SKM-1 treated with dmso at 0.1 percent for 144 hours (cell line): Measurements from ENCODE around the gene PFDN4.

Experiments used
- DNase-seq: peaks from one replicate; lab custom pipeline; 2025; ENCODE audit not compliant: unreplicated experiment; lab: John Stamatoyannopoulos, UW

The PFDN4 gene

DNA sequence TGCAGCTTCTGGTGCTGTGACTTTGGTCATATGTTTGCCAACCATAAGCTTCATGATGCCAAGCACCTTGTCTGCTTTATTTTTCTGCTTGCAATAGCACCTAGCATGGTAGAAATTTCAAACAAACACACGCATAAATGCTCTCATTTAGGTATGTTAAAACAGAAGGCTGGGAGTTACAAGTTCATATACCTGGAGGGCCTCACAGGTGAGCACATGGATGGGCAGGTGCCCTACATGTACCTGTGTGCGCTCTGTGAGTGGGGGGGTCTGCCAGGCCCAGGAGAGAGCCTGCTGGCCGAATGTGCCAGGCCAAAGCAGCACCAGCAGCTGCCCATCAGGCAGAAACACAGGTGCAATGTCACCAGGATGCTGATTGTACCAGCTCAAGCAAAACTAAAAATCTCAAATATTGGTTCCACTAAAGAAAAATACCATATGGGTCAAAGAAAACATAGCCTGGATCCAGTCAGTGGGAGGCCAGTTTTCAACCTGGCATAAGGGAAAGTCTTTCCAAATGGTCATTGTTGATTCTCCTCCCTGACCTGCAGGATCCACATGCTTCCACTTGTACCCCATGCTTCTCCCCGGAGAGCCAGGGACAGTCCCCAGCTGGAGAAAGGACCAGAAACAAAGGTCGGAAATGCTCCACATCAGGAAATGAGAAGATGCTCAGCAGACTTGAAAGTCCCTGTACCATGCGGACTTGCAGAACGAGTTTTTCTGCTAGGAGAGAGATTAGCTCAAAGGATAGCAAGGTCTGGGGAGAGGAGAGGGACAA, 7.2 kb upstream of the PFDN4 start:
- no peak for DNase-seq

DNA sequence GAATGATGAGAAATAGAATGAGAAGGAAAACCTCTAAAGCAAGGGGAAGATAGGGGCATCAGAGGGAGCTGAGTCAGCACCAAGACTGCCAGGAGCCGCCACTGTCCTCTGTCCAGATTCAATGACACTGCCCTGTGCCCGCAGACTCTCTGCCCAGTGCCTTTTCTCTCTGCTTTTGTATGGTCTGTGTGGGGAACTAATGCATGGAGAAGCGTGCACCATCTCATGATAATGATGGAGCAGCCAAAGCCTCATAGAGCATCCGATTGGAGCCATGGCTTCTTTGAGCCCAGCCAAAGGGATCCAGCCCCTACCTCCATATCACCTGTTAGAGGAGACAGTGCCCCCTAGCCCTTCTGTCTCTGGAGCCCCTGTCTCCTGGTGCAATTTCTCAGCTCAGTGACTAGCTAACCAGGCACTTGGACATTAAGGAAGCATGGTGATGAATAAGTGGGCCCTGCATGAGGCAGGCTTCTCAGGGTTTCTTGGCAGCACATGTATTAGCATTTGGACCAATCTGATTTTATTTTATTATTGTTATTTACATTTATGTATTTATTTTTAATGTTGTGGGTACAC, 6.5 kb upstream of the PFDN4 start:
- no peak for DNase-seq

DNA sequence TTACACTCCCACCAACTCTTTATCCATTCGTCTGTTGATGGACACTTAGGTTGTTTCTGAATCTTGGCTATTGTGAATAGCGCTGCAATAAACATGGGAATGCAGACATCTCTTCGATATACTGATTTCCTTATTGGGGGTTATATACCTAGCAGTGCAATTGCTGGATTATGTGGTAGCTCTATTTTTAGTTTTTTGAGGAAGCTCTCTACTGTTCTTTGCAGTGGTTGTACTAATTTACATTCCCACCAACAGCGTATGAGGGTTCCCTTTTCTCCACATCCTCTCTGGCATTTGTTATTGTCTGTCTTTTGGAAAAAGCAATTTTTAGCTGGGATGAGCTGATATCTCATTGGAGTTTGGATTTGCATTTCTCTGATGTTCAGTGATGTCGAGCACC, 4.6 kb upstream of the PFDN4 start:
- DNase-seq, result peak; percentile 28

DNA sequence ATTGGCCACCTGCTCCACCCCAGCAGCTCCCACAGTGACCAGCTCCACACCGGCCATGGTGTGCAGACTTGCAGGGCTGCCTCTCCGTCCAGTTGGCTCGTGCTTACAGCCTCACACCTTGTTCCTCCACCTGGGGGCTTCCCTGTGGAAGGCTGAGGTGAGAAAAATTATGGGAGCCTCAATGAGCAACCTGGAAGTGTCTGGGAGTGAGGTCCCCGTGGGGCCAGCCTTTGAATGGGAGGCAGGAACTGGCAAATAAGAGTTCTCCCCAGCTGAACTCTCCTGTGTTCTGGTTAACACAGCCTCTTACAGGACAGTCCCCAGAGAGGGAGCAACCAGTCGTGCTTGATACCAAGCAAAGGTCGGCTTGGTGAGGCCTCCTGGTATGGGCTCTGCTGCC, 3.8 kb upstream of the PFDN4 start:
- no peak for DNase-seq

- no peak for DNase-seq
Measured at GRCh38 chr20:54204481-54204880, 3.4 kb upstream of the PFDN4 start.

GRCh38 chr20:54205450-54205849, 2.4 kb upstream of the PFDN4 start:
- DNase-seq, result no peak

DNA sequence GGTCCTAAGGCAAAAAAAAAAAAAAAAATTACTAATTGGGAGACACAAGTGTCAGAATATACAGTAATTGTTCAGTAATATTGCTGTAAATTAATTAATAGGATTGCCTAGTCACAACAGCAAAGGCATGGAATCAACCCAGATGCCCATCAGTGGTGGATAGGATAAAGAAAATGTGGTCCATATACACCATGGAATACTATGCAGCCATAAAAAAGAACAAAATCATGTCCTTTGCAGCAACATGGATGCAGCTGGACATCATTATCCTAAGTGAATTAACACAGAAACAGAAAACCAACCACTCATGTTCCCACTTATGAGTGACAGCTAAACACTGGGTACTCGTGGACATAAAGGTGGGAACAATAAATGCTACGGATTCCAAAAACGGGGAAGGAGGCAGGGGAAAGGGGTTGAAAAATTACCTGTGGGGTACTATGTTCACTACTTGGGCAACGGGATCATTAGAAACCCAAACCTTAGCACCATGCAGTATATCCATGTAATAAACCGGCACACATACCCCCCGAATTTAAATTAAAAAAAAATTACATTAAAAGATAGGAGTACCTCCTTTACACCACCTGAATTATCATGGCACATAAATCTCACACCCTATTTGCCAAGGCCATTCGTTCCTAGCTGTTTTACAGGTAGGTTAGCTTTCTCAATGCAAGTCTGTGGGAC, 689 bp upstream of the PFDN4 start:
- no peak for DNase-seq

- DNase-seq, result no peak
Measured at GRCh38 chr20:54208548-54209176, 775 bp downstream of the PFDN4 start.

GRCh38 chr20:54209216-54209813, 1.4 kb downstream of the PFDN4 start:
- no peak for DNase-seq

GRCh38 chr20:54212226-54212625, 4.3 kb downstream of the PFDN4 start:
- no peak for DNase-seq

GRCh38 chr20:54212871-54213270, 5.0 kb downstream of the PFDN4 start:
- no peak for DNase-seq

DNA sequence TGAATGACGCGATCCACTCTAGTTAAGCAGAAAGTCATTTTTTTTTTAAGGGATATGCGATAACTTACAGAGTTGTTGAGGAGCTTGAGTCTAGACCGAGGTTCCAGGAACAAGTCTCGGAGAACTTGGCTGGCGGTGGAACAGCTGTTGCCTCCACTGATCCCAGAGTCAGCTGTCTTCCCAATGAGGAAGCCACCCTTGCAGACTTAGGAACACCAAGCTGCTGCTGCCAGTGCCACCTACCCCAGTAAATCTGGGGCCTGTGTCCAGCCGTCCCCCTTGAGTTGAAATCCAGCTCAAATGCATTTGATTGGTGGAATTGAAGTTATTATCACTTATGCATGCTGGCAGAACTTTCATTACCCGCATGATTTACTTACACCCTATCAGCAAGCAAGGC, 6.7 kb downstream of the PFDN4 start:
- DNase-seq, result no peak

GRCh38 chr20:54215157-54215789, 7.4 kb downstream of the PFDN4 start:
- DNase-seq, result no peak

DNA sequence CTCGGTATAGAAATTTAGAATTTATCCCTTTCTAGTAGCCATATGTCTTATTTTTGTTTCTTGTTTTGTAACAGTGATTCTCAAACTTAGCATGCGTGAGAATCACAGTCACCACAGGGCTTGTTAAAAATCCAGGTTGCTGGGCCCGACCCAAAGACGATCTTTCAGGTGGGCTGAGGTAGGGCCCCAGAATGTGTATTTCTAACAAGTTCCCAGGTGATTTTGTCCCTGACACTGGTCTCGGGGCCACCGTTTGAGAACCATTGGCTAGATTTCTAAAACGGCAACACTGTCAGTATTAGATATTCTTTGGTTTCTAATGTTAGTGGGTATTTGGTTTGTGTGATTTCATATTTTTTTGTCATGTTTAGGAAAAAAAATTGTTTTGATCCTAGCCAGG, 9.9 kb downstream of the PFDN4 start:
- no peak for DNase-seq

- no peak for DNase-seq
Measured at GRCh38 chr20:54218470-54218869, 10.6 kb downstream of the PFDN4 start.

GRCh38 chr20:54219751-54220426, 12.0 kb downstream of the PFDN4 start:
- DNase-seq, result no peak

DNA sequence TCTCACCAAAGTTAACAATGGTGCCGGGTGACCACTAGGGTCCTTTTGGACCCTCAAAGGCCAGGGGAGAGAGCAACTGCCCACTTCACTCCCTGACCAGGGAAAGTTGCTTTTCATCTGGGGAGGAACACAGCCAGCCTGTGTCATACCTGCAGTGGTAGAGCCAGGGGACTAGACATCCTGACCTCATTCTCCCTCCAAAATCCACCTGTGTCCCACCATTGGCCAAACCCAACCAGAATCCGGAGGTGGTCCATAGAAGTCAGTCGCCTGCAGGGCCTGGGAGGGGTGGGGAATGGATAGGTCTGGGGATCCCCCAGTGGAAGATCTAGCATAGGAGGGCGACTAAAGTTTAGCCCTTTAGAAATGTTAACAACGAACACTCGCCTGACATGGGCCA, 12.8 kb downstream of the PFDN4 start:
- DNase-seq, result no peak

- DNase-seq, result no peak
Measured at GRCh38 chr20:54221353-54221752, 13.5 kb downstream of the PFDN4 start.

DNA sequence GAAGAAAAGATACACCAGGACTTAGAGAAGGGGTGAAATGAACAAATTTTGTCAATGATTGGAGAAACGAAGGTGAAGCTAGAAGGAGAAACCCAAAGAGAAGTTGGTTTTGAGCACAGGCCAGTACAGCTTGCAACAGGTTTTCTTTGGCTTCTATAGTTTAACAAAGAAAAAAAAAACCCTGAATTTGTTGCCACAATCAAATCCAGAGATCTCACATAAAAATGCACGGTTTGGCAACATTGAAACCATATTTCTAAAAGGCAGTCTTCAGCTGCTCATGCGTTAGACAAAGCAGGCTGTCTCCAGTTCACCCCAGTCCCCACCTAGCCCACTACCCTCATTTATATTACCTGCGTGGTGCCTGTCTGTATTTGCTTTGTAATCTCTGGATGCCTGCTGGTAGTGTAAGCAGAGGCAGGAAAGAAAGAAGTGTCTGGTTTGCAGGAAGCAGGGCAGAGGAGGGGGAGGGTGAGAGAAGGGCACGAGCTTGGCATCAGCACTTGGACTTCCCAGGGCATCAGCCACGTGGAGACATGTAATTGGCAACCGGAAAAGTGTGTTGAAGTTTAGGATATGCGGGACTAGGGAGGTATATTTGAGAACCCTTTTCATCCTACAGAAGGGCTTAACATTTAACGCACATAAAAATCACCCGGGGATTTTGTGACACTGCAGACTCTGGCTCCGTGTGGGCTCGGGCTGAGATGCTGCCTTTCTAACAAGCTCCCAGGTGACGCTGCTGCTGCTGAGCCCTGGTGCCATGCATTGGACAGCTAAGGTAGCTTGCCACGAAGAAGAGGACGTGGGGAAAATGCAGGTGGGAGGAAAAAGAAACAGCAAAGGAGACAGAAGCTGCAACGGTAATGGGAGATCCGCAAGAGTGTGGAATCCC, 14.4 kb downstream of the PFDN4 start:
- no peak for DNase-seq
